Right lobe of liver (tissue), 6 donors: ENCODE results near the gene PHGDH. TPM values are rescaled to one million over a fixed set of nuclear protein-coding genes. Genes with fewer than 3 reads are reported as not detected.
A peak's percentile ranks its signal among the peaks of the same experiment; 100 is the strongest.

Experiments used
- ATAC-seq, 4 donors: fragments of 200-7000 bp; cut with Tn5 transposase; one replicate each; pipeline ENCODE4 v1.9.1; 2020; ENCODE audit warnings: mild to moderate bottlenecking in 4 of 4, moderate library complexity in 4 of 4
- DNase-seq, 3 donors: peaks; one replicate each; pipeline ENCODE4 v3.0.0-alpha.2; 2020
- H3K27ac ChIP-seq, 3 donors: fragments of 200-600 bp; one replicate each; pipeline ENCODE4 v1.8.0; 2022
- H3K27me3 ChIP-seq, 2 donors: fragments of 200-600 bp; one replicate each; pipeline ENCODE4 v1.8.0; 2022
- H3K36me3 ChIP-seq, 4 donors: fragments of 200-600 bp; sonication (generic) in 1 of 4; one replicate each; pipeline versions ENCODE4 v1.5.1 to v1.8.0; 2017 to 2022; ENCODE audit warnings: control low read depth in 1 of 4
- H3K4me1 ChIP-seq, 4 donors: fragments of 200-600 bp; sonication (generic) in 1 of 4; one replicate each; pipeline versions ENCODE4 v1.5.1 to v1.8.0; 2017 to 2022; ENCODE audit warnings: control low read depth in 1 of 4
- H3K4me3 ChIP-seq, 3 donors: fragments of 200-600 bp; one replicate each; pipeline ENCODE4 v1.8.0; 2022
- H3K9me3 ChIP-seq, 4 donors: fragments of 200-600 bp; sonication (generic) in 1 of 4; one replicate each; pipeline versions ENCODE4 v1.5.1 to v1.8.0; 2017 to 2022; ENCODE audit warnings: control low read depth in 1 of 4
- CTCF ChIP-seq, 4 donors: fragments of 200-600 bp in 3 of 4; fragments of 450-650 bp in 1 of 4; IDR thresholded peaks; one replicate each; pipeline versions ENCODE4 v1.5.1 to v1.8.0; 2016 to 2022; ENCODE audit warnings: antibody characterized with exemption in 4 of 4, mild to moderate bottlenecking in 2 of 4
- POLR2A ChIP-seq: fragments of 450-650 bp; IDR thresholded peaks from one replicate; pipeline ENCODE4 v1.6.1; 2017; ENCODE audit warnings: antibody characterized with exemption, mild to moderate bottlenecking
- WGBS: methylation state at CpG from one replicate; pipeline ENCODE4 v1.1.6; 2018; ENCODE audit warnings: low coverage, low lambda C conversion rate; ENCODE audit not compliant: insufficient coverage; ENCODE audit errors: missing lambda C conversion rate; 5-methylcytosine and 5-hydroxymethylcytosine counted together
- intact Hi-C, 2 donors: fragments of 100-400 bp; cut with DNase I; formaldehyde crosslinking; loops; one replicate each; pipeline versions ENCODE4 v1.11.2 to v1.14.1; 2022
- total RNA-seq, 6 experiments: library from RNA; depleted of rRNA in 2 of 6; stranded (reverse); fragments of >200 nt in 2 of 6; fragmentation: NEBNext Ultra II Directional in 3 of 6; extraction: Animal tissue kit (Norgen Biotek cat#: 25700) in 3 of 6; gene quantifications; one replicate each; pipeline versions ENCODE4 v1.1.0 to v1.2.4, GENCODE V29; 2016 to 2023
- donor health status: DM: no; HTN: yes; CAD: no.
- donor health status: DM: no; HTN: no; CAD: no.
- donor health status: DM: no; HTN: no; CAD: no.
- donor health status: DM: no; HTN: yes; CAD: no.
- donor health status: DM: no; HTN: yes; CAD: no.

The PHGDH gene
- total RNA-seq, 6 experiments from 2014 or later = 51.2 to 151 (median 74.0) TPM

GRCh38 chr1:119735217-119735616 lies 23.5 kb downstream of the PHGDH start:
- Histone ChIP-seq H3K36me3 (peaks cover 0 to 20% (median 4%) of the 10 kb centered on the region in 4 donors), H3K27me3 (no peaks in the 10 kb centered on the region), H3K4me3 (no peak overlapping the region), H3K4me1 (peaks cover 0 to 16% (median 6%) of the 10 kb centered on the region in 4 donors), H3K27ac (no peak overlapping the region), H3K9me3 (no peaks in the 10 kb centered on the region)
- DNase-seq (no peak), ATAC-seq (peak in 3 of 4 donors; percentile 11 to 50 (median 39))
- TF ChIP-seq CTCF (IDR thresholded peaks at IDR 0.05) = no peak
- TF ChIP-seq POLR2A = no peak
- 71% methylated on average over 5 of the region's 14 CpGs for WGBS
- intact Hi-C loops = no loop called here

- Histone ChIP-seq H3K9me3 (no peaks in the 10 kb centered on the region), H3K4me3 (no peak overlapping the region), H3K4me1 (peaks cover 0 to 2% (median 0%) of the 10 kb centered on the region in 4 donors), H3K36me3 (peaks cover 0 to 20% (median 4%) of the 10 kb centered on the region in 4 donors), H3K27me3 (no peaks in the 10 kb centered on the region), H3K27ac (no peak overlapping the region)
- no CpG with 5 or more reads among the region's 2 CpGs for WGBS
- DNase-seq (no peak), ATAC-seq (no peak)
- intact Hi-C loops = no loop called here
- TF ChIP-seq POLR2A (no peak), CTCF (IDR thresholded peaks at IDR 0.05) (no peak)
Measured at GRCh38 chr1:119736649-119737039, 24.9 kb downstream of the PHGDH start.

DNA sequence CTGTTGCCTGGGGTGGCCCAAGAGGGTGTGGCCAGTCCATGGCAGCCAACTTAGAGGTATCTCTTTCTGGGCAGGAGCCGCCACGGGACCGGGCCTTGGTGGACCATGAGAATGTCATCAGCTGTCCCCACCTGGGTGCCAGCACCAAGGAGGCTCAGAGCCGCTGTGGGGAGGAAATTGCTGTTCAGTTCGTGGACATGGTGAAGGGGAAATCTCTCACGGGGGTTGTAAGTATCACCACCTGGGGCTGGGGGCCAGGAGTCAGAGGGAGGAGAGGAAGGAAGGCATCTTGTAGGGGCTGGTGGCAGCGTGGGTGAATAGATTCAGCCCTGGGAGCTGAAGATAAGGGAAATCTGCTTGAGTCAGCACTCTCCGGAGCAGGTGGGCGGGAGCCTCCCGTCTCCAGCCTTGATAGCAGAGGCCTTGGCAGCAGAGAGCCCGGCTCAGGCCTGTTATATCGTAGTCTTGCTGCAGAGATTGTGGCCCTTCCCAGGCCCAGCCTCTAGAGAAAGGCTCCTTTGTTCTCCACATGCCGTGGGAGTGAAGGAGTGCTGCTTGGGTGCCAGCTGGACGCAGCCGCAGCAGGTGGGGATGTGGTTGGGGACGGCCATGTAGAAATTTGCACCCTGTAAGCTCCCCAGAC lies 25.4 kb downstream of the PHGDH start:
- no peak overlapping the region for H3K27ac ChIP-seq
- no peaks in the 10 kb centered on the region for H3K27me3 ChIP-seq
- DNase-seq = no peak
- no peak for TF ChIP-seq CTCF (IDR thresholded peaks at IDR 0.05)
- TF ChIP-seq POLR2A = no peak
- peaks cover 0 to 20% (median 4%) of the 10 kb centered on the region in 4 donors for H3K36me3 ChIP-seq
- peak in 3 of 4 donors; percentile 11 to 24 (median 18) for ATAC-seq
- H3K9me3 ChIP-seq = no peaks in the 10 kb centered on the region
- 48% methylated on average over 3 of the region's 16 CpGs for WGBS
- H3K4me3 ChIP-seq = no peak overlapping the region
- intact Hi-C loops = no loop called here
- peaks cover 0 to 4% (median 0%) of the 10 kb centered on the region in 4 donors for H3K4me1 ChIP-seq

- no peak for DNase-seq
- intact Hi-C loops = no loop called here
- 75% methylated on average over 2 of the region's 7 CpGs for WGBS
- TF ChIP-seq CTCF (IDR thresholded peaks at IDR 0.05) = no peak
- TF ChIP-seq POLR2A = no peak
- H3K4me1 ChIP-seq = peaks cover 0 to 15% (median 3%) of the 10 kb centered on the region in 4 donors
- no peak overlapping the region for H3K27ac ChIP-seq
- no peak for ATAC-seq
- no peaks in the 10 kb centered on the region for H3K27me3 ChIP-seq
- no peaks in the 10 kb centered on the region for H3K9me3 ChIP-seq
- H3K4me3 ChIP-seq = no peak overlapping the region
- H3K36me3 ChIP-seq = peaks cover 0 to 20% (median 4%) of the 10 kb centered on the region in 4 donors
Measured at GRCh38 chr1:119738100-119738720, 26.5 kb downstream of the PHGDH start.
